ENCODE data around the gene P2RY2. TPM values are rescaled to one million over a fixed set of nuclear protein-coding genes. Genes with fewer than 3 reads are reported as not detected.
A peak's percentile ranks its signal among the peaks of the same experiment; 100 is the strongest.

Gene P2RY2
- polyA plus RNA-seq, 3 donors = 2.8 to 24.1 (median 12.7) TPM

DNA sequence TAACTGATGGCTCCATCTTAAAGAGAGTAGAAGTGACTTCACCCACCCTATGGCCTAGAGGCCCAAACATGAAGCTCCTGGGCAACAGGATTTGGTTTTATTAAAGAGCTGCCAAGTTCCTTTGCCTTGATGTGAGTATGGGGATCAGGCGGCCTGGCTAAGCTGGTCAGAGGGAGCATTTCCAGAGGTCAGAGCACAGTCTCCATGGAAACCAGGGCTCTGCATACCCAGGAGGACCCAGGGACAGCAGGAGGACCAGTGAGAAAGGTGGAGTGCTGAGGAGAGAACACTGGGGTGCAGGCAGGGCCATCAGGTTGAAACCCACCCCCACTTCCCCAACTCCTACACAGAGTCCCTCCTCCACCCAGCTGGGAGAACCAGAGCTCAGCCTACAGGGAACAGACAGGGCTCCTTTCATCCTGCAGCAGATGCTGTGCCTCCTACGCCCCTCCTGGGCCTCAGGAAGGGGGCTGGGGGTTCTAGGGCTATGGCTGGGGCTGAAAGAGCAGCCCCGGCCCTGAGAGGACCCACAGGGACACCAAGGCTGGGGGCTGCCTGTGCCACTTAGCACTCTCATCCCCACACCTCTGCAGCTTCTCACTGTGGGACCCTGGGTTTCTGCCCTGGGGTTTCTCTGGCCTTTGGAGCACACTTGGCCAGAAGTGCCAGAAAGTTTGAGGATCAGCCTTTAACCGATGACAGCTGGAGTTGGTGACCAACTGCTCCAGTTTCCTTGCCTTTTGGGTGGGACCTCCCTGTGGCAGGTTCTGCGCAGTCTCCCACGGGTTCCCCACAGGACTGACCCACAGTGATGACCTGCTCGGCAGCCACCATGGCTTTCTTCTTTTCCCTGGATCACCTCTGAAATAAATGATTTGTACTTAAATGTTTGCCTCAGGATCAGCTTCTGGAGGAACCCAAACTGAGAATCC is 40.3 kb downstream of the P2RY2 start:
- intact Hi-C loops (cut with micrococcal nuclease) = no loop called here
- Histone ChIP-seq H3K4me2 (replicated peaks; ENCODE audit: extremely low read depth, low read length, poor library complexity, severe bottlenecking) (no peak overlapping the region), H4K20me1 (ENCODE audit: insufficient read depth, low read length) (no peaks in the 10 kb centered on the region), H3K79me2 (ENCODE audit: insufficient read depth, low read length) (no peaks in the 10 kb centered on the region), H2AFZ (ENCODE audit: insufficient read depth, low read depth, low read length, poor library complexity, severe bottlenecking) (no peak overlapping the region), H3K27ac (ENCODE audit: low read depth in 1 of 2, low read length in 2 of 2) (no peak overlapping the region), H3K9ac (ENCODE audit: insufficient read depth, low read length, poor library complexity, severe bottlenecking) (no peak overlapping the region), H3K4me1 (ENCODE audit: control insufficient read depth in 1 of 2, insufficient read depth in 2 of 2, low read length in 2 of 2) (no peaks in the 10 kb centered on the region), H3K36me3 (replicated peaks in 1 of 2; ENCODE audit: control insufficient read depth in 1 of 2, insufficient read depth in 2 of 2, low read length in 2 of 2) (no peaks in the 10 kb centered on the region), H3K4me3 (replicated peaks in 1 of 3; ENCODE audit: low read depth in 2 of 3, low read length in 3 of 3) (no peak overlapping the region), H3K9me3 (replicated peaks in 1 of 2; ENCODE audit: control insufficient read depth in 1 of 2, insufficient read depth in 1 of 2, low read length in 2 of 2) (no peaks in the 10 kb centered on the region), H3K27me3 (ENCODE audit: control insufficient read depth in 2 of 2, insufficient read depth in 2 of 2, low read length in 2 of 2) (peaks cover 7 to 8% of the 10 kb centered on the region in 2 donors)
- no peak overlapping the region for H3K4me3 Mint-ChIP-seq
- no peak for TF ChIP-seq CTCF (IDR thresholded peaks at IDR 0.05)
- WGBS (ENCODE audit: insufficient coverage) = 95% methylated on average over 4 of the region's 7 CpGs
- H3K4me1 Mint-ChIP-seq = peaks cover 4% of the 10 kb centered on the region
- DNase-seq = no peak
- no peak overlapping the region for H3K27ac Mint-ChIP-seq
- no peaks in the 10 kb centered on the region for H3K9me3 Mint-ChIP-seq
- H3K36me3 Mint-ChIP-seq = peaks cover 0 to 10% of the 10 kb centered on the region in 2 donors
- H3K27me3 Mint-ChIP-seq (ENCODE audit: low read depth in 3 of 3) = peaks cover 16 to 19% (median 18%) of the 10 kb centered on the region in 3 donors

- peaks cover 0 to 2% of the 10 kb centered on the region in 2 donors for H3K4me1 ChIP-seq (ENCODE audit: control insufficient read depth in 1 of 2, insufficient read depth in 2 of 2, low read length in 2 of 2)
- Mint-ChIP-seq H3K27me3 (ENCODE audit: low read depth in 3 of 3) (peaks cover 26 to 31% (median 30%) of the 10 kb centered on the region in 3 donors), H3K27ac (peak overlapping the region in 1 of 7 donors; percentile 37), H3K9me3 (peaks cover 0 to under 1% (median 0%) of the 10 kb centered on the region in 7 donors), H3K4me3 (peak overlapping the region in 1 of 2 donors; percentile 42), H3K36me3 (peaks cover 0 to 11% of the 10 kb centered on the region in 2 donors), H3K4me1 (peaks cover 5% of the 10 kb centered on the region)
- no peak overlapping the region for H3K4me3 ChIP-seq (replicated peaks in 1 of 3; ENCODE audit: low read depth in 2 of 3, low read length in 3 of 3)
- no peak overlapping the region for H3K4me2 ChIP-seq (replicated peaks; ENCODE audit: extremely low read depth, low read length, poor library complexity, severe bottlenecking)
- DNase-seq = no peak
- no peak overlapping the region for H3K9ac ChIP-seq (ENCODE audit: insufficient read depth, low read length, poor library complexity, severe bottlenecking)
- H3K36me3 ChIP-seq (replicated peaks in 1 of 2; ENCODE audit: control insufficient read depth in 1 of 2, insufficient read depth in 2 of 2, low read length in 2 of 2) = no peaks in the 10 kb centered on the region
- no peak overlapping the region for H3K27ac ChIP-seq (ENCODE audit: low read depth in 1 of 2, low read length in 2 of 2)
- no peaks in the 10 kb centered on the region for H4K20me1 ChIP-seq (ENCODE audit: insufficient read depth, low read length)
- peaks cover 17 to 20% of the 10 kb centered on the region in 2 donors for H3K27me3 ChIP-seq (ENCODE audit: control insufficient read depth in 2 of 2, insufficient read depth in 2 of 2, low read length in 2 of 2)
- WGBS (ENCODE audit: insufficient coverage) = 97% methylated on average over 2 of the region's 3 CpGs
- TF ChIP-seq CTCF (IDR thresholded peaks at IDR 0.05) = no peak
- intact Hi-C loops (cut with micrococcal nuclease) = no loop called here
- no peaks in the 10 kb centered on the region for H3K79me2 ChIP-seq (ENCODE audit: insufficient read depth, low read length)
- peaks cover 0 to 4% of the 10 kb centered on the region in 2 donors for H3K9me3 ChIP-seq (replicated peaks in 1 of 2; ENCODE audit: control insufficient read depth in 1 of 2, insufficient read depth in 1 of 2, low read length in 2 of 2)
- no peak overlapping the region for H2AFZ ChIP-seq (ENCODE audit: insufficient read depth, low read depth, low read length, poor library complexity, severe bottlenecking)
These were observed 41.5 kb downstream of the P2RY2 start for GRCh38 chr11:73259406-73260126.

Data from CD14-positive monocyte (primary cell).